Neuron (in vitro differentiated cells): Measurements from ENCODE around the gene ROS1.
"Not testable (repeated sequence)": the region's sequence is repeated elsewhere in the genome, so short reads cannot be mapped to it uniquely, and the experiment has no call there.

Source experiments
- H2AFZ ChIP-seq: one replicate; pipeline ENCODE4 v1.6.1; 2013; ENCODE audit warnings: low read depth, mild to moderate bottlenecking, inconsistent platforms, low read length, moderate library complexity
- H3K27me3 ChIP-seq: one replicate; pipeline ENCODE4 v1.6.1; 2013; ENCODE audit warnings: low read length; ENCODE audit not compliant: insufficient read depth
- H3K36me3 ChIP-seq: one replicate; pipeline ENCODE4 v1.6.1; 2013; ENCODE audit warnings: low read length; ENCODE audit not compliant: insufficient read depth
- H3K4me1 ChIP-seq: one replicate; pipeline ENCODE4 v1.6.1; 2013; ENCODE audit warnings: low read length; ENCODE audit not compliant: insufficient read depth
- H3K4me3 ChIP-seq: 2 replicates; pipeline ENCODE4 v1.5.1; 2013; ENCODE audit warnings: mild to moderate bottlenecking, low read length, moderate library complexity
- H3K9me3 ChIP-seq: one replicate; pipeline ENCODE4 v1.6.1; 2013; ENCODE audit warnings: low read length

Gene ROS1

DNA sequence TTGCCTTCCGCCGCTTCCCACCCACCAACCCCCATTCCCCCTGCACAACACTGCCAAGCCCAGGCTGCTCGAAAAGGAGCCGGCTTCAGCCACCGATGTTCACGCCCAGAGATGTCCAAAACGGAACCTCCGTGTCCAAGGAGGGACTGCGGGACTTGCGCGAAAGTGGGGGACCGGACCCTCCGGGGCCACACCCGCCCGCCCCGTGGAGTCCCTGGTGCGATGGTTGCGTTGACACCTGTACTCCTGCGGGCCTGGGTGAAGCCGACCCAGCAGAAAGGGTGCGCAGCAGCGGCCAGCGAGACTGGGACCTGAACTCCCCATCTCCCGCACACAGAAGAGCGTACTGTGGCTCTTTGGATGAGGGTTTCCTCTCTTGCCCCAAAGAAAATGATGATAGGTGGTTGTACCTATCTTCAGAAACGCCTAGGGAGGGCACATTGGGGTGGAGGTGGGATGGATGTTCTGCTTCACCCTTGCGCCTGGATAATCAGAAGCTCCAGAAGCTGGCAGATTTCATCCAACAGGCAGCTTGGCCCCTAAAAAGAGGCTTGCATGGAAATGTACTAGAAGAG is 162.3 kb downstream of the ROS1 start:
- no peaks in the 10 kb centered on the region for H3K36me3 ChIP-seq
- peaks cover 66% of the 10 kb centered on the region for H3K27me3 ChIP-seq
- peaks cover 6% of the 10 kb centered on the region for H3K4me1 ChIP-seq
- H2AFZ ChIP-seq: no peak overlapping the region
- H3K4me3 ChIP-seq: no peak overlapping the region
- H3K9me3 ChIP-seq: peaks cover 4% of the 10 kb centered on the region

DNA sequence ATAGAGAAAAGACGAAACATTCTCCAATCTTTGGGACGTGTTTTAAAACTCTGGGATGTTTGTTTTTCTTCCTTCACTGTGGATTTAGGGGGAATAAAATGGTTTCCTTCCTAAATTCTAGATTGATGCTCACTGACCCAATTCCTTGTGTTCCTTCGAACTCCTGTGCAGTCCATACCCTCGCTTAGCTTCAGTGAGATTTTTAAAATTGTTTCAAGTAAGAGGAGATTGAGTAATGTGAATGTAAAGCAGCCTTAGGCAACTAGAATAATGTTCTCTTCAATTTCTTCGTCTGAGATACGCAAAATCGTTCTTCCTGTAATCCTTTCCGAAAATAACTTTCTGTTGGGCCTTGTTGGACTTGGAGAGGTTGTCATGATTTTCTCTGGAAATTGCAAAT is 162.9 kb downstream of the ROS1 start:
- H3K4me3 ChIP-seq: no peak overlapping the region

DNA sequence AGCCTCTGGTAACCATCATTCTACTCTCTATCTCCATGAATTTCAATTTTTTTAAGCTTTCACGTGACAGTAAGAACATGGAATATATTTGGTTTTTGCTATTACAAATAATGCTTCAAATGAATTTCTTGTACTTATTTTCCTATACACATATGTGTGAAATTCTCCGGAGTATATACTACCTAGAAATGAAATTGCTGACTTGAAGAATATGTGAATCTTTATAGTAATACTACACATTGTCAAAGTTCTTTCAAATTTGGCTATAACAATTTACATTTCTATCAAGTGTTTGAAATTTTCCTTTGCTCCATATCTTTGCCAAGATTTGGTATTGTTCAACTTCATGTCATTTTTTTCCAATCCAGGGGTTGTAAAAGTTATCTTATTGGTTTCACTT is 172.0 kb downstream of the ROS1 start:
- Histone ChIP-seq H3K9me3 (no peaks in the 10 kb centered on the region), H2AFZ (no peak overlapping the region), H3K4me1 (no peaks in the 10 kb centered on the region), H3K4me3 (no peak overlapping the region), H3K27me3 (no peaks in the 10 kb centered on the region), H3K36me3 (no peaks in the 10 kb centered on the region)

More for the DNA sequence above, 162.9 kb downstream of the ROS1 start:
- peaks cover 60% of the 10 kb centered on the region for H3K27me3 ChIP-seq
- peaks cover 4% of the 10 kb centered on the region for H3K9me3 ChIP-seq
- no peaks in the 10 kb centered on the region for H3K36me3 ChIP-seq
- no peak overlapping the region for H2AFZ ChIP-seq
- peaks cover 6% of the 10 kb centered on the region for H3K4me1 ChIP-seq

DNA sequence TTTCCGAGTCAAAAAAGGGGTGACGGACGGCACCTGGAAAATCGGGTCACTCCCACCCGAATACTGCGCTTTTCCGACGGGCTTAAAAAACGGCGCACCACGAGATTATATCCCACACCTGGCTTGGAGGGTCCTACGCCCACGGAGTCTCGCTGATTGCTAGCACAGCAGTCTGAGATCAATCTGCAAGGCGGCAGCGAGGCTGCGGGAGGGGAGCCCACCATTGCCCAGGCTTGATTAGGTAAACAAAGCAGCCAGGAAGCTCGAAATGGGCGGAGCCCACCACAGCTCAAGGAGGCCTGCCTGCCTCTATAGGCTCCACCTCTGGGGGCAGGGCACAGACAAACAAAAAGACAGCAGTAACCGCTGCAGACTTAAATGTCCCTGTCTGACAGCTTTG is 180.8 kb downstream of the ROS1 start:
- not testable (repeated sequence) for H3K4me1 ChIP-seq, H3K4me3 ChIP-seq, H2AFZ ChIP-seq, H3K27me3 ChIP-seq, H3K36me3 ChIP-seq, H3K9me3 ChIP-seq

DNA sequence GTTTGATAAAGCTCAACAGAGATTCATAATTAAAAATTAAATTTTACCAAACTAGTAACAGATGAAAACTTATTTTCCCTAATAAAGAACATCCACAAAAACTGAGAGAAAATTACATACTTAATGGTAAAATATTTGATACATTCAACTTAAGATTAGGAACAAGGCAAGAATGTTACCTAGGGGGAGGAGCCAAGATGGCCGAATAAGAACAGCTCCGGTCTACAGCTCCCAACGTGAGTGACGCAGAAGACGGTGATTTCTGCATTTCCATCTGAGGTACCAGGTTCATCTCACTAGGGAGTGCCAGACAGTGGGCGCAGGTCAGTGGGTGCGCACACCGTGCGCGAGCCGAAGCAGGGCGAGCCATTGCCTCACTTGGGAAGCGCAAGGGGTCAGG is 181.2 kb downstream of the ROS1 start:
- not testable (repeated sequence) for H3K4me3 ChIP-seq, H3K36me3 ChIP-seq, H3K27me3 ChIP-seq

More for the DNA sequence above, 181.2 kb downstream of the ROS1 start:
- not testable (repeated sequence) for H2AFZ ChIP-seq, H3K9me3 ChIP-seq, H3K4me1 ChIP-seq
